Fibroblast of lung (primary cell): ENCODE data around the gene SPATA4. TPM values are rescaled to one million over a fixed set of nuclear protein-coding genes. Genes with fewer than 3 reads are reported as not detected.
A peak's percentile ranks its signal among the peaks of the same experiment; 100 is the strongest.

Source experiments
- DNase-seq, 2 donors: peaks; one replicate each; pipeline versions ENCODE4 v3.0.0 to v3.0.0-alpha.2; 2010; ENCODE audit warnings: low read depth in 2 of 2
- H2AFZ ChIP-seq: 2 replicates; pipeline ENCODE4 v1.5.1; 2012; ENCODE audit warnings: low read length, control low read depth, inconsistent platforms
- H3K27ac ChIP-seq: 2 replicates; pipeline ENCODE4 v1.5.1; 2011; ENCODE audit warnings: low read length, control low read depth; ENCODE audit not compliant: insufficient read depth
- H3K27me3 ChIP-seq: 2 replicates; pipeline ENCODE4 v1.5.1; 2011; ENCODE audit warnings: mild to moderate bottlenecking, low read length; ENCODE audit not compliant: control insufficient read depth, insufficient read depth
- H3K36me3 ChIP-seq: 2 replicates; pipeline ENCODE4 v1.5.1; 2011; ENCODE audit warnings: low read length; ENCODE audit not compliant: control insufficient read depth, insufficient read depth
- H3K4me1 ChIP-seq: 2 replicates; pipeline ENCODE4 v1.5.1; 2011; ENCODE audit warnings: low read length; ENCODE audit not compliant: control insufficient read depth, insufficient read depth; ENCODE audit errors: extremely low read depth
- H3K4me2 ChIP-seq: 2 replicates; pipeline ENCODE4 v1.5.1; 2011; ENCODE audit warnings: low read length, control low read depth; ENCODE audit not compliant: insufficient read depth; ENCODE audit errors: extremely low read depth
- H3K4me3 ChIP-seq, 4 experiments: fragments of 200-600 bp in 1 of 4; sonication (generic) in 1 of 4; replicated peaks in 1 of 4; 2 replicates each; pipeline ENCODE4 v1.5.1; 2011 to 2016; ENCODE audit warnings: low read length in 4 of 4, low read depth in 3 of 4, mild to moderate bottlenecking in 3 of 4, control low read depth in 2 of 4, inconsistent platforms in 1 of 4, mixed read lengths in 1 of 4; ENCODE audit not compliant: insufficient read depth in 1 of 4; ENCODE audit errors: control extremely low read depth in 1 of 4
- H3K79me2 ChIP-seq: 2 replicates; pipeline ENCODE4 v1.5.1; 2012; ENCODE audit warnings: mild to moderate bottlenecking, low read length, inconsistent platforms; ENCODE audit not compliant: control insufficient read depth, insufficient read depth
- H3K9ac ChIP-seq: 2 replicates; pipeline ENCODE4 v1.5.1; 2011; ENCODE audit warnings: mild to moderate bottlenecking, low read length, control low read depth; ENCODE audit not compliant: insufficient read depth
- H3K9me3 ChIP-seq: 2 replicates; pipeline ENCODE4 v1.5.1; 2012; ENCODE audit warnings: low read depth, low read length; ENCODE audit not compliant: control insufficient read depth, insufficient read depth
- H4K20me1 ChIP-seq: 2 replicates; pipeline ENCODE4 v1.5.1; 2011; ENCODE audit warnings: low read length; ENCODE audit not compliant: control insufficient read depth, insufficient read depth; ENCODE audit errors: extremely low read depth
- EZH2 ChIP-seq: IDR thresholded peaks from 2 replicates; pipeline ENCODE4 v1.5.1; 2012; ENCODE audit warnings: low read length, control low read depth, mild to moderate bottlenecking; ENCODE audit errors: missing control alignments
- polyA plus RNA-seq, 2 donors: library from polyadenylated mRNA; depleted of rRNA in 1 of 2; stranded (reverse) in 1 of 2; unstranded in 1 of 2; fragments of >200 nt; gene quantifications; 2 replicates each; pipeline ENCODE4 v1.2.1, GENCODE V29; 2011 to 2012; ENCODE audit warnings: missing spikeins in 1 of 2
- total RNA-seq: library from RNA; depleted of rRNA; stranded (reverse); fragments of >200 nt; gene quantifications from 2 replicates; pipeline ENCODE4 v1.2.1, GENCODE V29; 2014
- TF ChIP-seq, protein P1 (sequence below), 2 donors: IDR thresholded peaks in 1 of 2; conservative IDR thresholded peaks in 1 of 2; 1 replicate in 1 of 2; 2 replicates in 1 of 2; pipeline ENCODE4 v1.5.1; 2011 to 2012; ENCODE audit warnings: low read length in 2 of 2, control low read depth in 1 of 2, inconsistent platforms in 1 of 2, low read depth in 1 of 2, mild to moderate bottlenecking in 1 of 2

The SPATA4 gene
- total and polyA plus RNA-seq, 2 donors (not counting 1 experiment from before 2014, with no cell fraction given) = 0.09 to 0.66 TPM

DNA sequence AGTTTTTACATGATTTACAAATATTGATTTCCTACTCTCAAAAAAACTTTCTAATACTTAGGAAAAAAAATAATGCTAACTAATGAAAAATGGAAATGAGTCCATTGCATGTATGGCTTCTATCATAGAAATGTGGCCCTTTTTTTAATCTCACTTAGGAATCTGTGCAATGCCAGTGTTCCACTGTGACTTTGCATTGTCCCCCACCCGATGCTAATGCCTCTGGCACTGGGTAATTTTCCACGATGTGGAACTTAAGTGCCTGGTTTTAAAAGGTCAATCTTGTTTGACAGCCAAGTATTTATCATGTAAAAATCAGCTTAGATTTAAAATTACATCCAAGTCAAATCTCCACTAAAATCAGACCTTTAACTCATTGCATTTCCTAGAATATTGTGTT lies 53.1 kb downstream of the SPATA4 start:
- Histone ChIP-seq H4K20me1 (no peaks in the 10 kb centered on the region), H3K4me2 (no peak overlapping the region), H3K4me3 (no peak overlapping the region), H3K27ac (no peak overlapping the region), H3K4me1 (no peaks in the 10 kb centered on the region), H3K9ac (no peak overlapping the region), H3K36me3 (no peaks in the 10 kb centered on the region), H3K79me2 (no peaks in the 10 kb centered on the region), H2AFZ (no peak overlapping the region), H3K27me3 (no peaks in the 10 kb centered on the region), H3K9me3 (no peaks in the 10 kb centered on the region)
- DNase-seq = no peak
- TF ChIP-seq EZH2 = no peak
- TF ChIP-seq, protein P1, sequence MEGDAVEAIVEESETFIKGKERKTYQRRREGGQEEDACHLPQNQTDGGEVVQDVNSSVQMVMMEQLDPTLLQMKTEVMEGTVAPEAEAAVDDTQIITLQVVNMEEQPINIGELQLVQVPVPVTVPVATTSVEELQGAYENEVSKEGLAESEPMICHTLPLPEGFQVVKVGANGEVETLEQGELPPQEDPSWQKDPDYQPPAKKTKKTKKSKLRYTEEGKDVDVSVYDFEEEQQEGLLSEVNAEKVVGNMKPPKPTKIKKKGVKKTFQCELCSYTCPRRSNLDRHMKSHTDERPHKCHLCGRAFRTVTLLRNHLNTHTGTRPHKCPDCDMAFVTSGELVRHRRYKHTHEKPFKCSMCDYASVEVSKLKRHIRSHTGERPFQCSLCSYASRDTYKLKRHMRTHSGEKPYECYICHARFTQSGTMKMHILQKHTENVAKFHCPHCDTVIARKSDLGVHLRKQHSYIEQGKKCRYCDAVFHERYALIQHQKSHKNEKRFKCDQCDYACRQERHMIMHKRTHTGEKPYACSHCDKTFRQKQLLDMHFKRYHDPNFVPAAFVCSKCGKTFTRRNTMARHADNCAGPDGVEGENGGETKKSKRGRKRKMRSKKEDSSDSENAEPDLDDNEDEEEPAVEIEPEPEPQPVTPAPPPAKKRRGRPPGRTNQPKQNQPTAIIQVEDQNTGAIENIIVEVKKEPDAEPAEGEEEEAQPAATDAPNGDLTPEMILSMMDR (conservative IDR thresholded peaks at IDR 0.05 in 1 of 2, IDR thresholded peaks at IDR 0.05 in 1 of 2; ENCODE audit: low read depth in 1 of 2, low read length in 2 of 2) = no peak

DNA sequence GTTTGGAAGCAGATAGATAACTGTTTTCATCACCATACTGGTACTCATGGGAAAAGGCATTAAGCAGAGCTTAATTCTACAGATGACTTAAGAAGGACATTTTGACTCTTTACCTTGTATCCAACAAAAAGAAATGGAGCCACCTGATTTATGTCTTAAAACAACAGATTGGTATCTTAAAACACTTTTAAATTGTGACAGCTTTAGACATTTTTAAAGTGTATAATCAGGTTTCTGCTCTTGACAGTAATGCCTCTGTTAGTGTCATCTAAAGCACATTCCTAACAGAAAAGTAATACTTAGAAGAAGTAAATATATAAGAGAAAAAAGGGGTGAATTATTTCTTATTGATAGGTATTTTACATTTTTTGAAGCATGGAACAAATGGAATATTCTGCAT lies 55.9 kb downstream of the SPATA4 start:
- Histone ChIP-seq H3K4me3 (no peak overlapping the region), H3K79me2 (no peaks in the 10 kb centered on the region), H3K36me3 (no peaks in the 10 kb centered on the region), H3K27me3 (no peaks in the 10 kb centered on the region), H2AFZ (no peak overlapping the region), H3K4me2 (no peak overlapping the region), H3K9me3 (no peaks in the 10 kb centered on the region), H3K27ac (no peak overlapping the region), H4K20me1 (no peaks in the 10 kb centered on the region), H3K9ac (no peak overlapping the region), H3K4me1 (no peaks in the 10 kb centered on the region)
- no peak for DNase-seq
- TF ChIP-seq, protein P1 (conservative IDR thresholded peaks at IDR 0.05 in 1 of 2, IDR thresholded peaks at IDR 0.05 in 1 of 2; ENCODE audit: low read depth in 1 of 2, low read length in 2 of 2) = no peak
- no peak for TF ChIP-seq EZH2

DNA sequence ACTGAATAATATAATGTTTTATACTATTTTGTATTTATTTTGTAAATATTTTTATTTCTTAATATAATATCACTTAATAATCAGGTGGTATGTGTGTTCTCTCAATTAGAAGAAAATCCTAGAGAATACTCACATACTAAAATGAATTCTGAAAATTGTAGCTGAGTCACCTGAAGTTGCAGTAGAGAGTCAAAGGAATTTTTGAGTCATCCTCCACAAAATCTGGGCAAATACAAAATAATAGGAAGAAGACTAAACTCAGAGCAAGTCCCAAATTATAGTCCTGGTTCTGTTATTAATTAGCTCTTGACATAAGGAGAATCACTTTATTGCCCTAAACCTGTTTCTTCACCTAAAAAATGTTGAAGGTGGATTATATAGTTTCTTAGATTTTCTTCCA lies 57.8 kb downstream of the SPATA4 start:
- DNase-seq = peak in 1 of 2 donors; percentile 60
- H3K36me3 ChIP-seq = no peaks in the 10 kb centered on the region
- no peak overlapping the region for H3K27ac ChIP-seq
- no peaks in the 10 kb centered on the region for H3K27me3 ChIP-seq
- no peaks in the 10 kb centered on the region for H3K4me1 ChIP-seq
- no peak overlapping the region for H3K4me2 ChIP-seq
- H3K4me3 ChIP-seq = no peak overlapping the region
- H2AFZ ChIP-seq = no peak overlapping the region
- H3K79me2 ChIP-seq = no peaks in the 10 kb centered on the region
- no peaks in the 10 kb centered on the region for H4K20me1 ChIP-seq
- no peaks in the 10 kb centered on the region for H3K9me3 ChIP-seq
- H3K9ac ChIP-seq = no peak overlapping the region
- no peak for TF ChIP-seq EZH2
- TF ChIP-seq, protein P1 (conservative IDR thresholded peaks at IDR 0.05 in 1 of 2, IDR thresholded peaks at IDR 0.05 in 1 of 2; ENCODE audit: low read depth in 1 of 2, low read length in 2 of 2) = no peak
